Measurements from ENCODE around the gene TRIM2.

Gene TRIM2

DNA sequence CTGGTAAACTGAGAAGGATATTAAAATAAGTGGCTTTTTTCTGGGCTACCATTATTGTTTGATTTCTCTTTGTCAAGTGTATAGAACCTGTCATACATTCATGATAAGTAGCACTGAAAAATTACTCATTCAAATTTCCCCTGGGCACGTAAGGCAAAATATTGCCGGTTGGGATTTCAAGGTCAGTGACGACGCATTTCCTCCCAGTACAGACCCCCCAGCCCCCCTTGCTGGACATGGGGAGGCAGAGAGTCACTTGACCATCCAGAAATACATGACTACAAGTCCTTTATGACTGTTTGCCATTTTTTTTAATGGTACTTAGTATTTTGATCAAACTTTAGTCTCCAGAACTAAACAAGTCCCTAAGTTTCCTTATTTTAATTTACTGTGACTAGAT, 133.4 kb downstream of the TRIM2 start:
- DNase-seq, result no peak

DNA sequence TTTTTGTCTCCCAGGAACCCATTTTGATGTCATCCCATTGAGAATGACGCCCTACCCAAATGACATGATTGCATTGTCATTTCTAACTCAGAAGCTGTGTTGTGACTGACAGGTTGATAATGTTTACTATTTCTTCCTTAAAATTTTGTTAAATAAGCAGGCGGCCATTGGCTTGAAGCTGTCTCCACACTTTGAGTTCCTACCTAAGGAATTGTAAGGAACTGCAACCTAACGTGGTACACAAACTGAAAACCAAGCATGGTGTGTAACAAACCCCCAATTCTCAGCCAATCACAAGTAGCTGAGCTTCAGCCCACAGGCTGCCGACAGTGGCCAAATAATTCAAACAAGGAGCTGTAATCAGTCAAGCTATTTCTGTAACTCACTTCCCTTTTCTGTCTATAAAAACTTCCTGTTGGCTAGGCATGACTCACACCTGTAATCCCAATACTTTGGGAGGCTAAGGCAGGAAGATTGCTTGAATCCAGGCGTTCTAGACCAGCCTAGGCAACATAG, 137.4 kb downstream of the TRIM2 start:
- no peak for DNase-seq

DNA sequence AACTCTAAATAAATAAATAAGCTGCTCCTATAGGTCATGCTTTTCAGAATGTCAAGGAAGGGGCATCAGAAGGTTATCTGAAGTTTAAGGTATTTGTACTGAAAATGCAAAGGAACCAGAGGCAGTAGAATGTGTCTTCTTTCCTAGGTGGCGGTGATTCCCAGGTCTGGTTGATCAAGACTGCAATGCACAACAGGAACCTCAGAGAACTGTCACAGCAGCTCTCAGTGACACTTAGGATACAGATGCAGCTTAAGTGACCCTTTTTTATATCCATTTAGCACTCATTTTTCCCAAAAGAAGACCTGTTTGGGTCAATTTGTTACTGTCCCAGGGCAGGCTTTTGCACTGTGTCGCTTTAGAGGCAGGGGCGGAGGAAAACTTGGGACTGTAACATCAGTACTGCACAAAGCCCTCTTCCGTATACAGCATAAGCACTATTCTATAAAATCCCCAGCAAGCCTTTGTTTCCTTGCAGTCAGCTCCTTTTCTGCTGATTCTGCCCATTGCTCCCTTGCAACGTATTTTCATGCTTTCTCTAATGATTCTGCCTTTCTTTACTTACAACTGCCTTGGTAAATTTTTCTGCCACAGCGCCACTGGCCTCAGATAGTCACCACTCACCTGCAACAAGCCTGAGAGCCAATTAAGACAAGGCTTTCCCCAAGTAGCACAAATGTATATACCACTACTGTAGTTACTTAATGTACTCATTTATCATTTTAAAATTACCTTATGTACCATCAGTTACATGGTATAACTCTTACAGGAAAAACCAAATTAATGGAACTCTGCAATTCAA, 138.7 kb downstream of the TRIM2 start:
- DNase-seq, result no peak

DNA sequence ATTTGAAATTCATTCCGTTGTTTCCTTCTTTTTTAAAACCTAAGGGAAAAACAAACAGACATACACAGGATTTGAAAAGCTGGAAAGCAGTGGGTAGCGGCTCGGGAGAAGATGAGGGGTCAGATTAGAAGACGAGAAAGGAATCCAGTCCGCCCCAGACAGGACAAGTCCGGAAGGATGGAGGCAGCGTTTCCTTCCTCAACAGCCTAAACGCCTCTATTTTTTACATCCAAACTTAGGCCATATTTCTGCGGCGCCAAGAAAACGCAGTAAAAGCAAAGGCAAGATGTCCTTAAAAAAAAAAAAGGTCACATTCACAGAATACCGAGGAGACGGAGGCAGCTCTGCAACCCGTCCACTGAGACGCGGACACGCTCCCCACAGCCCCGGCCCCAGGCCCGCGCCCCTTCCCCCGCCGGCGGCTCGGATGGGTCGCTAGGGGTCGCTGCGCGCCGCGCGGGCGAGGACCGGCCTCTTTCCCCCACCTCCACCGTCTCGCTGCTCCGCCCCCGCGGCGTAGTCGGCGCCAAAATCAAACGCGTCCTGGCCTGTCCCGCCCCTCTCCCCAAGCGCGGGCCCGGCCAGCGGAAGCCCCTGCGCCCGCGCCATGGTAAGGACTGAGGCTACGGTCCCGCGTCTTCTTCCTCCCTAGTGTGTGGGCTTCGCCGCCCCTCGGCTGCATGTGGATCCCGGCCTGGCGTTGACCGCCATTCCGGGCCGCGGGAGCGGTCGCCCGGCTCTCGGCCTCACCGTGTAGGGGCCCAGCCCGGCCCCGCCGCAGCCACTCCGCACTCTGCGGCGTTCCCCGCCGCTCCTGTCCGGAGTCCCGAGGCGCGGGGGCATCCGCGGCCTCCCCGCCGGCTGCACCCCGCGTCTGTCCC, 140.1 kb downstream of the TRIM2 start, which contains the start of gene MND1:
Gene MND1 (plus strand): TSS at position 558 of the 881 bp plus-strand sequence. CDS start 50 bp downstream, at position 608.
- peak; percentile 67 to 89 for DNase-seq

DNA sequence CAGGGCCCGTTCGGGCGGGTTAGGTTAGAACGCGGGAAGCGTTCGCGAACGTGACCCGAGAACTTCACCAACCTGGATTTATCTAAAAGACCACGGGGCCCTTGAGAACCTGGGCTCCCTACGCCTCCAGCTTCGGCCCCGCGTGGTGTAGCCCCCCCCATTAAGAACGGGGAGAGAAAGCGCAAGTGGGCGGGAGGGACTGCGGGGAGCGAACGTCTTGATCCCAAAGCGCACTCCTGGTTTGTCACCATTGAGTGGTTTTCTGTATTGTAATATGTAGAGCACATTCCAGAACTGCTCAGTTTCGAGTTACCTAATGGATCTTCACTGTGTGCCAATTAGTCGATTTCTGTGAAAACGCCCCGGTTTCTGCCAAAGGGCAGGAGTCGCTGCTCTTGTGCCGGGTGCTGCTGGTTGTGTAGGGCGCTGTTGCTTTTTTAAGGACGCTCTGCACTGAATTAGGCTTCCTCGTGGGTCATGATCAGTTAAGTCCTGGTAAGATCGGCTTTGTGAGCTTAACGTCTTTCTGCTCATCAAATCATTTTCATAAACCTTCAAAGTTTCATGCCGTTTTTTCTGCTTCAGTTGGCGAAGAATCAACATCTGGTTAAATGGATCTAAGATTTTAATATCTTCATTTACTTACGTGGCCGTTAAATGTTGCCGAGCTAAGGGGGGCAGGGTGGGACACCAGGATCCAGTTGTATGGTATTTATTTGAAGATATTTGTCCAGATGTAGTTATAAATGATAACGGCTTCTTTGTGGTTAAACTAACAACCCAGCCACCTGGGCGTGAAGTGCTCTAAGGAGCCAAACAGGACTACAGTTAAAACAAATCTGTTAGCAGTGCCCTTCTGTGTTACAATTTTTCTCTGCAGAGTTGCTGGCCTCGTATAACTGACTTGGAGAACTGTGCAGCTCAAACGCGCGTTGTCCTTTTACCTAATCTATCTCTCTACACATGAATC, 141.1 kb downstream of the TRIM2 start:
- peak; percentile 6 to 59 for DNase-seq

DNA sequence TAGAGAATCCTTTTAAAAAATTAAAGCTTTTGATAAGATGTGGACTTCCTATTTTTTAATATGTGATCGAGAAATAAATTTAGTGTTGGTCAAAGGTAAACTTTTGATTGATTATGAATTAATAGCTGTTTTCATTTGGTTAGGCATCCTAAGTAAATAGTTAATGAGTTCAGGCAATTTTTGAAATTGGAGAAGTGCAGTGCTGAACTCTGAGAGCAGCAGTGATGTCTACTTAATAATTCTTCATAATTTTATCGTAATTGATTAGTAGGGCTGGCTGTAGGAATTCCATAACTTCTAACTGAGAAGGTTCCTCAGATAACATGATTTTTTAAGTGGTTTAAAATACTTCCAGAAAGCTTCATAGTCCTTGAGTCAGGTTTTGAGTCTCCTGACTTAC, 141.8 kb downstream of the TRIM2 start:
- DNase-seq, result no peak

DNA sequence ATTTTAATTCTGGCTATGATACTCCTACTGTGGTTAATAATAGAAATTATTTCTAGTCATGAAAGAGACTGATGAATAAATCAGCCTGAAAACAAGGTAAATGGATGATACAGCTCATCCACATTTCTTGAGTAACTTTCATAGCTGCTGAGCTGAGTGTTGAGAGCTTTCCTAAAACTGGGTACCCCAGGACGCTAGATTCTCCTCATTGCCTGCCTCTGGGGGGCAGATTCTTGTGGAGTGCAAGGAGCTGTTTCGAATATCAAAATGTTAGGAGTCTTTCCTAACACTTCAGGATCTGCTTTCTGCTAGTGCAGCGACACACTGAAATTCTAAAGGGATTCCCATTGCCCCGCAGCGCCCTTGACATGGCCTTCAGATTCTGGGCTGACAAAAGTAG, 142.3 kb downstream of the TRIM2 start:
- no peak for DNase-seq

DNA sequence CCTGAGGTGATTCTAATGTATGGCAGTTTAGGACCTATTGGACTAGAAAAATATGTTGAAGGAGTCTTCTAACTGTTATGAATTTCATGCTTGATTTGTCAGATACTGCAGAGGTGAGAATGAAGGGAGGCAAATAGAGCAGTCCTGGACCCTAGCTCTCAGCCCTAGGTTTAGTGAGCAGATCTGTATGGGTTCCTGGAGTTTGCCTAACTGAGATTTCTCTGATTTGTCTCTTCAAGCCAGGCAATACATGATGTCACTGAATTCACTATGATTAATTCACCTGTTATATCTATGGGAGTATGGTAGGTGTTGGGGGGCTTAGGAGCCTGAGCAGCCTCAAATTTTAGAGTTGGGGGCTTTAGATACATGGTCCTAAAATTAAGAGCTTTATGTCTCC, 142.9 kb downstream of the TRIM2 start:
- DNase-seq, result no peak

DNA sequence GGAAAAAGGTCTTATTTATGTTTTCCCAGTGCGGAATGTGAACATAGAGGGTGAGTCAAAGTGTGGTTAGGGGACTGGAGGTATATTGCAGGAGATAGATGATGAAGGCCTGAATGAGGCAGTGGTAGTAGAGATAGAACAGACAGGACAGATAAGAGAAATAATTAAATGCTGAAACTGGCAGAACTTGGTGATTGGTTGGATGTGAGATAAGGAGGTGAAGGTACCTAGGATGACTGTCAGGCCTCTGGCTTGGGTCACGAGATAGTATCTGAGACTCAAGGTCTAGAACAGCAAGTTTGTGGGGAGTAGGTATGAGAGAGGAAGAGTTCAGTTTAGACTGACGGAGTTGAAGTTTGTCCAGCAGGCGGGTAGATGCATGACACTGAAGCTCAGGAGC, 143.8 kb downstream of the TRIM2 start:
- no peak for DNase-seq

DNA sequence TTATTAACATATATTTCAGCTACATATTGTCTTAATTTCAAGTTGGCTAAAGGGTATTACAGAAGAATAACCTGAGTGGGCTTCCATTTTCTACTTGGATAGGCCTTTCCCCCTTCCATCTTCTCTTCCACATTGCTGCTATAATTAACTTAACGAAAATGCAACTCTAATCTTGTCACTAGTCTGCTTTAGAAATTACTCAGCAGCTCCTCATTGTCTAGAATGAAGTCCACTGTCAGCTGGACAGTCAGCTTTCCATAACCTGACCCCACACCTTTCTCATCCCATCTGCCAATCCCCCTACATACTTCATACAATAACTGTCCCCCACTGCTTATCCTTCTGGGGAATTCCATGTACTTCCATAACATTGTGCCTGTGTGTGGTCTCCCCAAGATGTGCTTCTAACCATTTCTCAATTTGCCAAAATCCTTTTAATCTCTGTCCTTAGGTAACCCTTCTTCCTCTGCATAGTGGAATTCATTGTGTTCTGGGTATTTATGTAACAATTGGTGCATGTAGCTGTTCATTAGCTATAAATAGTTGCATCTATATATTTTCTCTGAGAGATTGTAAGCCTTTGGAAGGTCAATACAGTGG, 145.1 kb downstream of the TRIM2 start:
- DNase-seq, result no peak

DNA sequence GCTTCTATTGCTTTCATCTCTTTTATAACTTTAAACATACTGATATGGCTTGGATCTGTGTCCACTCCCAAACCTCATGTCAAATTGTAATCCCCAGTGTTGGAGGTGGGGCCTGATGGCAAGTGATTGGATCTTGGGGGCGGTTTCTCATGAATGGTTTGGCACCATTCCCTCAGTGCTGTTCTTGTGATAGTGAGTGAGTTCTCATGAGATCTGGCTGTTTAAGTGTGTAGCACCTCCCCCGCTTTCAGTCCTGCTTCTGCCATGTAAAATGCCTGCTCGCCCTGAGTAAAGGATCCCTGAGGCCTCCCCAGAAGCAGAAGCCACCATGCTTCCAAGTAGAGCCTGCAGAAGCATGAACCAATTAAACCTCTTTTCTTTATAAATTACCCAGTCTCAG, 157.9 kb downstream of the TRIM2 start:
- DNase-seq, result peak in 1 of 2 experiments; percentile 15

DNA sequence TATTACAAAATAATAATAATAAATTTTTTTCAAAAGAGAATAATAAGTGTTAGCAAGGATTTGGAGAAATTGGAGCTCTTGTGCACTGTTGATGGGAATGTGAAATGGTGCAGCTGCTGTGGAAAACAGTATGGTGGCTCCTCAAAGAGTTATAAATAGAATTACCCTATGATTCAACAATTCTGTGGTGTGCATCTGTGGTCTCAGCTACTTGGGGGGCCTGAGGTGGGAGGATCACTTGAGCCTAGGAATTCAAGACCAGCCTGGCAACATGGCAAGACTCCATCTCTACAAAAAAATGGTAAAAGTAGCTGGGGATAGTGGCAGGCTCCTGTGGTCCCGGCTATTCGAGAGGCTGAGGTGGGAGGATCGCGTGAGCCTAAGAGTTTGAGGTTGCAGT, 159.8 kb downstream of the TRIM2 start:
- DNase-seq, result no peak

DNA sequence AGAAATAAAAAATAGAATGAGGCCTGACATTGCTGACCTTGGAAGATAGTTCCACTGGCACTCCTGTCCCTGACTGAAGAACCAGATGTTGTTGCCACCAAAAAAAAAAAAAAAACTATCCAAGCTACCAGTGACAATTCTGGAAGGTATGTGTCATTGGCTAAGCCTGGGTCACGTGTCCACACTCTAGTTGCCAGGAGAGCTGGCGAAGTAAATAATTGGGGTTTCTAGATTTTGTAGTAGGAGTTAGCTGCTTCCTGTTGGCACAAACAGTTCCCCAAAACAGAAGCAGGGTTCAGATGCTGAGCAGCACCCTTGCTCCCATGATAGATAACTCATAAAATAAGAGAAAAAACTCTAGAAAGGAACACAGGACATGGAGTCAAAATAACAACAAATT, 160.8 kb downstream of the TRIM2 start:
- no peak for DNase-seq

DNA sequence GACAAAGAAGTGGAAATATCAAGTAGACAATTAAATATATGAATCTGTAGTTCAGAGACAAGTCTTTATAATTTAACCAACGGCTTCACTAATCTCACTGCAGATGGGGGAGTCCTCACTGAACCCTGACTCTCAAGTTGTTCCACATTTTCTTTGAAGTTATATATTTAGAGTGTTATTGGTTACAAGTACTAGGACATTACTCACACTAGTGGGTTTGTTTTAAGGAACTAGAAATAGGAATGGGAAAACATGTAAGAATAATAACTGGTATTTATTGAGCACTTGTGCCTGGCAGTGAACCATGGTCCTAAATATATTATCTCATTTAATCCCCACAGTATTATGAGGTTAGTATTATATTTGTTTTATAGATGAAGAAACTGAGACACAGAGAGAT, 162.2 kb downstream of the TRIM2 start:
- DNase-seq, result no peak

DNA sequence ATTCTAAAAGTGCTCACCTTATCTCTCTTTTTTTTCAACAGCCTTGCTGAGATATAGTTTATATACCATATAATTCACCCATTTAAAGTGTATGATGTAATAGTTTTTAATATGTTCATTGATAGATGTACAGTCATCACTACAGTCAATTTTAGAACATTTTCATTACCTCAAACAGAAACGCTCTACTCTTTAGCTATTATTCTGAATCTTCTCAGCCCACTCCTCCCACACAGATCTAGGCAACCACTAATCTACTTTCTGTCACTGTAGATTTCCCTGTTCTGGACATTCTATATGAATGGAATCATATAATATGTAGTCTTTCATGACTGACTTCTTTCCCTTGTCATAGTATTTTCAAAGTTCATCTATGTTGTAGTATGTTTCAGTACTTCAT, 162.8 kb downstream of the TRIM2 start:
- no peak for DNase-seq

DNA sequence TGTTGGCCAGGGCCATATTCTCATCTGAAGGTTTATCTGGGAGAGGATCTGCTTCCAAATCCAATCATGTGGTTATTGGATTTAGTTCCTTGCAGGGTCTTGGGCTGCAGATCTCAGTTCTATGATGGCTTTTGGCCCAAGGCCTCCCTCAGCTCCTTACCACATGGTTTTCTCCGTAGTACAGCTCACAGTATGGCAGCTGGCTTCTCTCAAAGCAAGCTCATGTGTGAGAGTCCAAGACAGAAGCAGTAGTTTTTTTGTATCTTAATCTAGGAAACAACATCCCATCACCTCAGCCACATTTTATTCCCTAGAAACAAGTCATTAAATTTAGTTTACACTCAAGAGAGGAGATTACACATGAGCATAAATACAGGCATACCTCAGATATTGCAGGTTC, 164.8 kb downstream of the TRIM2 start:
- DNase-seq, result no peak

DNA sequence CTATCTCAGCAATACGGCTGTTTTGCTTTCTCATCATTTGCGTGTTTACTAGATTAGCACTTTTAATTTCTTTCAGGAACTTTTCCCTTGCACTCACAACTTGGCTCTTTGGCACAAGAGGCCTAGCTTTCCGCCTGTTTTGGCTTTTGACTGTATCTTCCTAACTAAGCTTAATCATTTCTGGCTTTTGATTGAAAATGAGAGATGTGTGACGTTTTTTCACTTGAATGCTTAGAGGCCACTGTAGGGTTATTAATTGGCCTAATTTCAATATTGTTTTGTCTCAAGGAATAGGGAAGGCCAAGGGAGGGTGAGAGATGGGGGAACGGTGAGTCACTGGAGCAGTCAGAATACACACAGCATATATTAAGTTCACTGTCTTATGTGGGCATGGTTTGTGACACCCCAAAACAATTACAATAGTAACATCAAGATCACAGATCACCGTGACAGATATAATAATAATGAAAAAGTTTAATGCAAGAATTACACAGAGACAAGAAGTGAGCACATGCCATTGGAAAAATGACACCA, 167.5 kb downstream of the TRIM2 start:
- DNase-seq, result no peak

DNA sequence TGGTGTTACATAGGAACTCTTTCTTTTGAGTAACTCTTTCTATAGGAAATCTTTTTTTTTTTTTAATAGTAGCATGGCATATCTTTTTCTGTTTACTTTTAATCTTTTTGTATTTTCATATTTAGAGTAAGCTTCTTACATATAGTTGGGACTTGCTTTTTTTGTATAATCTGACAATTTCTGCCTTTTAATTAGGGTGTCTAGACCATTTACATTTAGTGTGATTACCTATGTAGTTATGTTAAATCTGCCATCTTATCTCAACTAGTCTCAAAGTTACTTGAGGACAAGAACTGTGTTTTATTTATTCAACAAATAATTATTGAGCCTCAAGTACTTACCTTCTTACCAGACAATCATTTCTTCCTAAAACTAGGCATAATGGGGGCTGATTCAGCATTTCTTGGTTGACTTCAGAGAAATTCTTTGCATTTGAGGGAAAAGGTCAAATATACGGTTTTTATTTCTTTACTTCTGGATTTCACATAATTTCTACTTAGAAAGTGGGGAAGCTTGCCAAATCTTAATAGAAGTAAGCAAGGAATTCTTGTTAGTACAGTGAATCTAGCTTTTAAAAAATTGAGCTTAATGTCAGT, 168.8 kb downstream of the TRIM2 start:
- DNase-seq, result no peak

DNA sequence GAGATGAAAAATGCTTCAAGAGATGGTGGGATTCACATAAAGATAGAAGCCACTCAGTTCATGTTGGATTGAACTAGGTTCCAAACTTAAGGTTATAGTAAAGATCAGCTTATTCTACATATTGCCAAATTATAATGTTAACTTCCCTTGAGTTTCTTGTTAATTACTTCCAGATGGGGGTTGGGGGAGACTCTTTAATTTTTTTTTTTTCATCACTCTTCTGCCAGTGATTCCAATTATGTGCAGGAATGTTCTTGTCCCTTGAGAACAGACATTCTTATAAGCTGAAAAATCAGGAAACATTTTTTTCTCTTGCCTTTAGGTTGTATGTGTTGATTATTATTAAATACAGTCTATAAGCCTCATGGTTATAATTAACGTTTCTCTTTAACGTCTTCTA, 170.2 kb downstream of the TRIM2 start:
- DNase-seq, result no peak

DNA sequence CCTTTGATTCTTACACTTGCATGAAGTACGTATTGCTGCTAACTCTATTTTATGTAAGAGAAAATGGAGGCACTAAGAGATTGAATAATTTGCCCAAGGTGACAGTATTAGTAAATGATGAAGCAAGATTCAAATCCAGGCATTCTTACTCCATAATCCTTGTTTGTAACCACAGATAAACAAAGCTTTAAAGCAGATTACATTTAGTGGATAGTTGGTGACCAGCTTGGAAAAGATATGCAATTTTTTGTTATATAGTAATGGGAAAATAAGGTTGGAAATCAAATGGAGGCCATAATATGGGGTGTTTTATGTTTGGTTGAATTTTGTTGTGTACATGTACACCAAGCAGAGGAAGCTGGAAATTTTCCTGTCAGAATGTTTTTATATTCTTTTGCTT, 171.1 kb downstream of the TRIM2 start:
- no peak for DNase-seq

DNA sequence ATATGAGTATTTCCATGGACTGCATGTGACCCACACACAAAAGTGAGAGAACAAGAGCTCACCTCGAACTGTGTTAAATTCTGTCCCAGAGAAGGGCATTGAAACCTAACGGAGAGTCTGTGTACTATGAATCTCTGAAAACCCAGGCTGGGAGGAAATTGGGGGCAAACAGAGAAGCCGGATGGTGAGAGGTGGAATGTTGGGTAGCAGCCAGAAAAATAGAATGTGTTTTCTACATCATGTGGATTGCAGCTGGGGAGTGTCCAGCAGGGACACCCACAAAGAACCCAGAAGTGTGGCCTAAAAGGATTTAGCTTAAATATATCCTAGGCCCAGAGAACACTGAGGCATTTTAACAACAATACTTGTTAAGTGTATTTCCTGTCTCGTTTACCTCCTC, 178.9 kb downstream of the TRIM2 start:
- DNase-seq, result no peak

DNA sequence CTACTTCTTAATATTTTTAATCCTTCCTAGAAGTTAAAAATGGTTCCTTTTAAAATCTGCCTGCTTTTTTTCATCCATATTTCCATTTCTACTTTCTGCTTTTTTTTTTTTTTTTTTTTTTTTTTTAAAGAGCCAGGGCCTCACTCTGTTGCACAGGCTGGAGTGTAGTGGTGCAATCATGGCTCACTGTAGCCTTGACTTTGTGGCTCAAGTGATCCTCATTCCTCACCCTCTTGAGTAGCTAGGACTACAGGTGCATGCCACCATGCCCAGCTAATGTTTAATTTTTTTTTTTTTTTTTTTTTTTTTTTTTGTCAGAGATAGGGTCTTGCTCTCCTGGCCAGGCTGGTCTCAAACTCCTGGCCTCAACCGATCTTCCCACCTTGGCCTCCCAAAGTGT, 179.9 kb downstream of the TRIM2 start:
- DNase-seq, result no peak

All from NCI-H446 (cell line).